ENCODE results near the gene MLH3. TPM values are rescaled to one million over a fixed set of nuclear protein-coding genes. Genes with fewer than 3 reads are reported as not detected.

The MLH3 gene
- total and polyA plus RNA-seq, 2 of the 13 experiments (the other 11 are each of a cell fraction or from before 2014, with no cell fraction given), result 14.4 to 24.8 TPM

- TF ChIP-seq ZKSCAN1 (IDR thresholded peaks at IDR 0.05; ENCODE audit: low read length) (no peak), ZNF207 (IDR thresholded peaks at IDR 0.05; ENCODE audit: borderline replicate concordance) (no peak), MTERF4 (CRISPR knock-in tag; IDR thresholded peaks at IDR 0.05) (peak; percentile 70; the same call in 1 of the 2 replicates), MATR3 (CRISPR knock-in tag; IDR thresholded peaks at IDR 0.05) (no peak), SMYD3 (CRISPR knock-in tag; IDR thresholded peaks at IDR 0.05) (no peak), ZNF574 (CRISPR knock-in tag; IDR thresholded peaks at IDR 0.05) (no peak; the same call in 1 of the 2 replicates), DNMT1 (CRISPR knock-in tag; IDR thresholded peaks at IDR 0.05) (no peak), ZNF841 (CRISPR knock-in tag; IDR thresholded peaks at IDR 0.05; ENCODE audit: borderline replicate concordance) (no peak), ZMYM2 (CRISPR knock-in tag; IDR thresholded peaks at IDR 0.05) (peak; percentile 42; the same call in 1 of the 2 replicates), LCORL (IDR thresholded peaks at IDR 0.05) (no peak), LCORL (CRISPR knock-in tag; IDR thresholded peaks at IDR 0.05) (peak; percentile 59; the same call in 1 of the 2 replicates), NFIB (CRISPR knock-in tag; IDR thresholded peaks at IDR 0.05; ENCODE audit: borderline replicate concordance) (no peak), LRRFIP1 (CRISPR knock-in tag; conservative IDR thresholded peaks at IDR 0.05) (no peak), MAFG (CRISPR knock-in tag; IDR thresholded peaks at IDR 0.05) (no peak), NFKB2 (CRISPR knock-in tag; IDR thresholded peaks at IDR 0.05; ENCODE audit: borderline replicate concordance) (peak; percentile 93), RBAK (CRISPR knock-in tag; IDR thresholded peaks at IDR 0.05) (no peak), ZNF260 (CRISPR knock-in tag; IDR thresholded peaks at IDR 0.05; ENCODE audit: borderline replicate concordance, low read depth) (no peak), ZNF772 (CRISPR knock-in tag; IDR thresholded peaks at IDR 0.05) (peak; percentile 29; the same call in 1 of the 2 replicates), FIP1L1 (IDR thresholded peaks at IDR 0.05; ENCODE audit: borderline replicate concordance, insufficient read depth, low read depth, low read length) (no peak), BCL6 (CRISPR knock-in tag; IDR thresholded peaks at IDR 0.05) (peak; percentile 24; the same call in 1 of the 2 replicates), TGIF2 (CRISPR knock-in tag; IDR thresholded peaks at IDR 0.05) (0 out of 2 replicates have a peak, but pooled peaks have one; percentile 12)
Measured at GRCh38 chr14:75050852-75051555, at the start of gene MLH3 (continued).

Measured in HepG2 (cell line).